Measurements from ENCODE around the gene OLIG3.

- no peak for TF ChIP-seq CTCF (conservative IDR thresholded peaks at IDR 0.05; ENCODE audit: low read length)
- TF ChIP-seq EZH2phosphoT487 (IDR thresholded peaks at IDR 0.05; ENCODE audit: borderline replicate concordance), result no peak
These were observed 48.5 kb upstream of the OLIG3 start for GRCh38 chr6:137542713-137543112.

Data from Loucy (cell line).